Stimulated activated CD8-positive, alpha-beta memory T cell treated with anti-CD3 and anti-CD28 coated beads, Interleukin-2, amount 100 ng/mL, for 1 hour (primary cell): ENCODE measurements around the gene RB1.
A peak's percentile ranks its signal among the peaks of the same experiment; 100 is the strongest.
"Not testable (repeated sequence)": the region's sequence is repeated elsewhere in the genome, so short reads cannot be mapped to it uniquely, and the experiment has no call there.

Source experiments
- DNase-seq, 2 donors: peaks; one replicate each; pipeline ENCODE4 v3.0.0-alpha.2; 2020; ENCODE audit warnings: low read depth in 2 of 2

Gene RB1

GRCh38 chr13:48448959-48449614, 145.5 kb downstream of the RB1 start:
- DNase-seq: no peak

- no peak for DNase-seq
Measured at GRCh38 chr13:48449656-48450055, 146.1 kb downstream of the RB1 start.

GRCh38 chr13:48451196-48451595, 147.6 kb downstream of the RB1 start:
- not testable (repeated sequence) for DNase-seq

- no peak for DNase-seq
Measured at GRCh38 chr13:48456546-48456945, 153.0 kb downstream of the RB1 start.

GRCh38 chr13:48457578-48458242, 154.2 kb downstream of the RB1 start:
- no peak for DNase-seq

- DNase-seq: no peak
Measured at GRCh38 chr13:48475230-48475629, 171.7 kb downstream of the RB1 start.

- DNase-seq: no peak
Measured at GRCh38 chr13:48476215-48476614, 172.7 kb downstream of the RB1 start.

- DNase-seq: no peak
Measured at GRCh38 chr13:48476686-48477085, 173.1 kb downstream of the RB1 start.

- no peak for DNase-seq
Measured at GRCh38 chr13:48477191-48477855, 173.8 kb downstream of the RB1 start.

GRCh38 chr13:48478391-48478790, 174.8 kb downstream of the RB1 start:
- no peak for DNase-seq

- DNase-seq: no peak
Measured at GRCh38 chr13:48483575-48483974, 180.0 kb downstream of the RB1 start.

GRCh38 chr13:48485432-48485831, 181.9 kb downstream of the RB1 start:
- no peak for DNase-seq

- no peak for DNase-seq
Measured at GRCh38 chr13:48486362-48486761, 182.8 kb downstream of the RB1 start.

- no peak for DNase-seq
Measured at GRCh38 chr13:48486836-48487235, 183.3 kb downstream of the RB1 start.

GRCh38 chr13:48487968-48488367, 184.4 kb downstream of the RB1 start:
- no peak for DNase-seq

- no peak for DNase-seq
Measured at GRCh38 chr13:48488995-48489394, 185.4 kb downstream of the RB1 start.

- DNase-seq: no peak
Measured at GRCh38 chr13:48489666-48490065, 186.1 kb downstream of the RB1 start.

GRCh38 chr13:48490241-48490640, 186.7 kb downstream of the RB1 start:
- DNase-seq: no peak

- no peak for DNase-seq
Measured at GRCh38 chr13:48491423-48492095, 188.0 kb downstream of the RB1 start.

- no peak for DNase-seq
Measured at GRCh38 chr13:48492096-48492440, 188.5 kb downstream of the RB1 start.

GRCh38 chr13:48492470-48493065, 189.0 kb downstream of the RB1 start:
- DNase-seq: peak; percentile 40 to 48

- no peak for DNase-seq
Measured at GRCh38 chr13:48493066-48493765, 189.7 kb downstream of the RB1 start.
